Tibial nerve (tissue), 4 donors: ENCODE data around the gene COPZ1. TPM values are rescaled to one million over a fixed set of nuclear protein-coding genes. Genes with fewer than 3 reads are reported as not detected.

Source experiments
- DNase-seq, 2 donors: peaks; one replicate each; pipeline ENCODE4 v3.0.0-alpha.2; 2019; ENCODE audit warnings: low spot score in 2 of 2
- H3K27ac ChIP-seq, 4 donors: fragments of 200-600 bp; sonication (generic) in 3 of 4; one replicate each; pipeline ENCODE4 v1.5.1; 2017 to 2019; ENCODE audit warnings: mild to moderate bottlenecking in 1 of 4
- H3K27me3 ChIP-seq, 2 donors: fragments of 200-600 bp; sonication (generic) in 1 of 2; one replicate each; pipeline versions ENCODE4 v1.5.1 to v1.6.0; 2017 to 2019
- H3K36me3 ChIP-seq, 3 donors: fragments of 200-600 bp; sonication (generic); one replicate each; pipeline ENCODE4 v1.5.1; 2018 to 2019
- H3K4me1 ChIP-seq, 4 donors: fragments of 200-600 bp; sonication (generic) in 3 of 4; one replicate each; pipeline ENCODE4 v1.5.1; 2017 to 2019
- H3K4me3 ChIP-seq, 4 donors: fragments of 200-600 bp; sonication (generic) in 3 of 4; one replicate each; pipeline ENCODE4 v1.5.1; 2017 to 2019; ENCODE audit warnings: mild to moderate bottlenecking in 1 of 4, moderate library complexity in 1 of 4
- H3K9me3 ChIP-seq, 4 donors: fragments of 200-600 bp; sonication (generic) in 3 of 4; one replicate each; pipeline ENCODE4 v1.5.1; 2017 to 2019
- CTCF ChIP-seq, 5 experiments: fragments of 200-600 bp in 3 of 5; fragments of 450-650 bp in 2 of 5; sonication (generic) in 3 of 5; IDR thresholded peaks; one replicate each; pipeline ENCODE4 v1.5.1; 2016 to 2019; ENCODE audit warnings: antibody characterized with exemption in 5 of 5, mild to moderate bottlenecking in 3 of 5, moderate library complexity in 2 of 5
- EP300 ChIP-seq, 2 donors: sonication (generic); formaldehyde crosslinking; IDR thresholded peaks; one replicate each; pipeline ENCODE4 v1.6.1; 2017; ENCODE audit warnings: antibody characterized with exemption in 2 of 2, mild to moderate bottlenecking in 1 of 2
- POLR2A ChIP-seq, 2 donors: fragments of 450-650 bp; IDR thresholded peaks; one replicate each; pipeline ENCODE4 v1.6.1; 2017; ENCODE audit warnings: antibody characterized with exemption in 2 of 2, mild to moderate bottlenecking in 2 of 2, moderate library complexity in 2 of 2
- WGBS, 2 donors: methylation state at CpG; one replicate each; pipeline ENCODE4 v1.1.5; 2018; 5-methylcytosine and 5-hydroxymethylcytosine counted together
- total RNA-seq, 4 donors: library from RNA; depleted of rRNA; stranded (reverse); fragments of >200 nt; gene quantifications; one replicate each; pipeline ENCODE4 v1.1.0, GENCODE V29; 2016

COPZ1 gene
- total RNA-seq, 4 donors from 2014 or later, result 38.0 to 52.0 (median 43.6) TPM

- TF ChIP-seq POLR2A (IDR thresholded peaks at IDR 0.05) (no peak), EP300 (IDR thresholded peaks at IDR 0.05) (no peak), CTCF (IDR thresholded peaks at IDR 0.05) (peak; percentile 56 to 66 (median 61))
- H3K4me3 ChIP-seq, result no peak overlapping the region
- H3K36me3 ChIP-seq, result peaks cover 0 to 50% (median 0%) of the 10 kb centered on the region in 3 donors
- peaks cover 0 to 11% (median 6%) of the 10 kb centered on the region in 4 donors for H3K4me1 ChIP-seq
- no peaks in the 10 kb centered on the region for H3K27me3 ChIP-seq
- 29 to 33% methylated on average over 4 of the region's 4 CpGs for WGBS, 2 donors
- no peak overlapping the region for H3K27ac ChIP-seq
- no peaks in the 10 kb centered on the region for H3K9me3 ChIP-seq
- DNase-seq, result peak in 1 of 2 donors; percentile 77
These were observed 69.4 kb downstream of the COPZ1 start for GRCh38 chr12:54394281-54394719.

GRCh38 chr12:54394986-54395385 is 70.1 kb downstream of the COPZ1 start:
- H3K27ac ChIP-seq, result no peak overlapping the region

GRCh38 chr12:54395545-54395944 is 70.6 kb downstream of the COPZ1 start:
- peaks cover 0 to 15% (median 6%) of the 10 kb centered on the region in 4 donors for H3K4me1 ChIP-seq
- H3K27ac ChIP-seq, result no peak overlapping the region

More at GRCh38 chr12:54394986-54395385, 70.1 kb downstream of the COPZ1 start:
- no peaks in the 10 kb centered on the region for H3K27me3 ChIP-seq
- no peak for DNase-seq
- H3K36me3 ChIP-seq, result peaks cover 0 to 57% (median 0%) of the 10 kb centered on the region in 3 donors
- H3K4me1 ChIP-seq, result peaks cover 0 to 15% (median 6%) of the 10 kb centered on the region in 4 donors
- WGBS, 2 donors, result 94 to 95% methylated on average over 1 of the region's 1 CpG
- H3K9me3 ChIP-seq, result no peaks in the 10 kb centered on the region
- TF ChIP-seq EP300 (IDR thresholded peaks at IDR 0.05) (no peak), CTCF (IDR thresholded peaks at IDR 0.05) (no peak), POLR2A (IDR thresholded peaks at IDR 0.05) (no peak)
- H3K4me3 ChIP-seq, result no peak overlapping the region

GRCh38 chr12:54397157-54397556 is 72.2 kb downstream of the COPZ1 start:
- H3K4me1 ChIP-seq, result peaks cover 0 to 4% (median 0%) of the 10 kb centered on the region in 4 donors
- no peak overlapping the region for H3K27ac ChIP-seq
- no peak for TF ChIP-seq CTCF (IDR thresholded peaks at IDR 0.05)
- TF ChIP-seq EP300 (IDR thresholded peaks at IDR 0.05), result no peak
- TF ChIP-seq POLR2A (IDR thresholded peaks at IDR 0.05), result no peak
- no peak for DNase-seq
- H3K9me3 ChIP-seq, result no peaks in the 10 kb centered on the region
- no peak overlapping the region for H3K4me3 ChIP-seq
- WGBS, 2 donors, result 82 to 86% methylated on average over 1 of the region's 1 CpG
- H3K27me3 ChIP-seq, result no peaks in the 10 kb centered on the region
- H3K36me3 ChIP-seq, result peaks cover 0 to 78% (median 0%) of the 10 kb centered on the region in 3 donors

More at GRCh38 chr12:54395545-54395944, 70.6 kb downstream of the COPZ1 start:
- no peak for DNase-seq
- no peaks in the 10 kb centered on the region for H3K9me3 ChIP-seq
- H3K4me3 ChIP-seq, result no peak overlapping the region
- peaks cover 0 to 62% (median 0%) of the 10 kb centered on the region in 3 donors for H3K36me3 ChIP-seq
- TF ChIP-seq CTCF (IDR thresholded peaks at IDR 0.05), result no peak
- H3K27me3 ChIP-seq, result no peaks in the 10 kb centered on the region

GRCh38 chr12:54398218-54398617 is 73.3 kb downstream of the COPZ1 start:
- Histone ChIP-seq H3K4me3 (no peak overlapping the region), H3K36me3 (peaks cover 0 to 89% (median 0%) of the 10 kb centered on the region in 3 donors), H3K27ac (no peak overlapping the region), H3K9me3 (no peaks in the 10 kb centered on the region), H3K27me3 (no peaks in the 10 kb centered on the region), H3K4me1 (peaks cover 0 to 4% (median 0%) of the 10 kb centered on the region in 4 donors)
- WGBS, 2 donors, result 94 to 96% methylated on average over 2 of the region's 2 CpGs
- no peak for TF ChIP-seq CTCF (IDR thresholded peaks at IDR 0.05)
- TF ChIP-seq POLR2A (IDR thresholded peaks at IDR 0.05), result no peak
- TF ChIP-seq EP300 (IDR thresholded peaks at IDR 0.05), result no peak
- no peak for DNase-seq
